GM12875 (cell line): ENCODE results near the gene PLEKHG4B.

Experiments used
- H3K4me3 ChIP-seq: one replicate; pipeline ENCODE4 v1.5.1; 2011; ENCODE audit warnings: low read depth, low read length, control low read depth
- CTCF ChIP-seq: IDR thresholded peaks from 2 replicates; pipeline ENCODE4 v1.5.1; 2011; ENCODE audit warnings: low read depth, mild to moderate bottlenecking, control low read depth, inconsistent platforms, low read length, moderate library complexity, borderline replicate concordance; ENCODE audit not compliant: insufficient read depth

The PLEKHG4B gene

GRCh38 chr5:119486-120097, 27.6 kb downstream of the PLEKHG4B start:
- TF ChIP-seq CTCF: no peak

GRCh38 chr5:121432-121831, 29.5 kb downstream of the PLEKHG4B start:
- H3K4me3 ChIP-seq: no peak overlapping the region

More at GRCh38 chr5:119486-120097, 27.6 kb downstream of the PLEKHG4B start:
- H3K4me3 ChIP-seq: no peak overlapping the region

GRCh38 chr5:125815-126214, 33.8 kb downstream of the PLEKHG4B start:
- H3K4me3 ChIP-seq: no peak overlapping the region
- no peak for TF ChIP-seq CTCF

More at GRCh38 chr5:121432-121831, 29.5 kb downstream of the PLEKHG4B start:
- no peak for TF ChIP-seq CTCF

GRCh38 chr5:126806-127205, 34.8 kb downstream of the PLEKHG4B start:
- no peak overlapping the region for H3K4me3 ChIP-seq
- TF ChIP-seq CTCF: no peak

GRCh38 chr5:127886-128285, 35.9 kb downstream of the PLEKHG4B start:
- no peak overlapping the region for H3K4me3 ChIP-seq
- TF ChIP-seq CTCF: no peak

GRCh38 chr5:128446-128845, 36.5 kb downstream of the PLEKHG4B start:
- no peak for TF ChIP-seq CTCF

GRCh38 chr5:129148-129547, 37.2 kb downstream of the PLEKHG4B start:
- no peak for TF ChIP-seq CTCF
- no peak overlapping the region for H3K4me3 ChIP-seq

More at GRCh38 chr5:128446-128845, 36.5 kb downstream of the PLEKHG4B start:
- H3K4me3 ChIP-seq: no peak overlapping the region
